Measurements from ENCODE around the gene RPS6KB2.

RPS6KB2 gene

GRCh38 chr11:67482827-67483798 lies 54.8 kb downstream of the RPS6KB2 start, which contains the start of gene AIP:
Gene AIP (plus strand): TSS chr11:67483026. CDS start chr11:67483159, 133 bp downstream.
- Histone ChIP-seq H3K4me3 (ENCODE audit: control insufficient read depth in 1 of 7, extremely low read depth in 1 of 7, insufficient read depth in 4 of 7, low read depth in 2 of 7, low read length in 6 of 7) (peak within 1 kb of the TSS; percentile 41 to 86 (median 75)), H3K36me3 (ENCODE audit: control insufficient read depth in 4 of 4, insufficient read depth in 4 of 4, low read length in 3 of 4) (peaks cover 0 to 15% (median 10%) of the 10 kb centered on the region in 4 experiments), H3K9me3 (ENCODE audit: control extremely low read depth in 1 of 5, control insufficient read depth in 4 of 5, insufficient read depth in 2 of 5, low read depth in 1 of 5, low read length in 4 of 5) (no peaks in the 10 kb centered on the region), H3K27ac (ENCODE audit: insufficient read depth in 1 of 2, low read depth in 1 of 2, low read length in 2 of 2, poor library complexity in 1 of 2, severe bottlenecking in 2 of 2) (peak within 1 kb of the TSS; percentile 40 to 81), H3K27me3 (replicated peaks in 2 of 5; ENCODE audit: control insufficient read depth in 4 of 5, insufficient read depth in 5 of 5, low read length in 4 of 5) (no peaks in the 10 kb centered on the region), H3K4me1 (ENCODE audit: control extremely low read depth in 1 of 4, control insufficient read depth in 4 of 4, insufficient read depth in 4 of 4, low read length in 3 of 4) (peaks cover 10 to 39% (median 35%) of the 10 kb centered on the region in 4 experiments)
- ChIA-PET CTCF (interaction anchor here (0.6 kb wide), 1 partner anchor 44 kb away, joined by 3 read pairs; no protein-coding TSS in a partner anchor), POLR2A (interaction anchor here (0.6 to 0.7 kb wide), 3 partner anchors 11 to 270 kb away, joined by 3 read pairs; no protein-coding TSS in a partner anchor)
- WGBS (ENCODE audit: insufficient coverage): 14% methylated on average over 47 of the region's 60 CpGs
- DNase-seq: peak; percentile 98 to 99 (median 99)

DNA sequence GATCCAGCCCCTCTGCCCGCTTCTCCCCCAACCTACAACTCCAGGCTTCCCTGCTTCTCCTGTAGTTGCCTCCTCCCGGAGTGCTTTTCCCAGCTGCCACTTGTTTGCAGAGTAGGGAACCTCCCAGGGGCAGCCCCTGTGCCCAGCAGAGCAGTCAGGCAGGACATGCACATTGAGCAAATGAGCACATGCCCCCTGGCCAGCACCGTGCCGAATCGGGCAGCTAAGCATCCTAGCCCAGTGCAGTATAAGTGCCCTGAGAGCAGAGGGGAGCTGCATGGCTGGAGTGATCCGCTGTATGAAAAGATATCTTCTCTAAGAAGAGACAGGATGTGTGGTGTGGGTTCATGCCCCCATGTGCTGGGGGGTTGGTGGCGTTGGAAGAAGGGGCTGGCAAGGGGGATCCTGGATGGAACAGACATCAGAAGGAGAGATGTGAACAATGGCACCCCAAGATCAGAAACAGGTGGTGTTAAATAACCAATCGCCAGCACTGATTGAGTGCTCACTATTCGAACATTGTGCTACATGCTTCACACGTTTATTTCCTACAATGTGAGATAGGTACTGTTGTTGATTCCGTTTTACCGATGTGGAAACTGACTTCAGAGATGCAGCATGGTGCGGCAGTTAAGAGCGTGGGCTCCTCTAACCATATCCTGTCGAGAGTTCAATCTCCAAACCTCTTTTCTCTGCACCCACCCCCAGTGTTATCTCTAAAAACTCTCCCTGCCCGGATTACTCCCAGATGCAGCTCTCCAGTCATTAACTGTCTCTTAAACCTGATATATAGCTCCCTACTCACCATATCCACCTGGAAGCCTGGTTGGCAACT lies 55.8 kb downstream of the RPS6KB2 start:
- no peak for DNase-seq
- POLR2A ChIA-PET: interaction anchor here (0.7 kb wide), 1 partner anchor 270 kb away, joined by 3 read pairs; no protein-coding TSS in a partner anchor
- H3K27me3 ChIP-seq (replicated peaks in 2 of 5; ENCODE audit: control insufficient read depth in 4 of 5, insufficient read depth in 5 of 5, low read length in 4 of 5): no peaks in the 10 kb centered on the region
- peak overlapping the region in 1 of 2 experiments; percentile 81 for H3K27ac ChIP-seq (ENCODE audit: insufficient read depth in 1 of 2, low read depth in 1 of 2, low read length in 2 of 2, poor library complexity in 1 of 2, severe bottlenecking in 2 of 2)
- CTCF ChIA-PET: interaction anchor here (0.6 to 1.5 kb wide), 3 partner anchors 22 to 127 kb away, joined by 3 to 4 read pairs (median 3); no protein-coding TSS in a partner anchor
- H3K4me1 ChIP-seq (ENCODE audit: control extremely low read depth in 1 of 4, control insufficient read depth in 4 of 4, insufficient read depth in 4 of 4, low read length in 3 of 4): peaks cover 10 to 39% (median 35%) of the 10 kb centered on the region in 4 experiments
- H3K9me3 ChIP-seq (ENCODE audit: control extremely low read depth in 1 of 5, control insufficient read depth in 4 of 5, insufficient read depth in 2 of 5, low read depth in 1 of 5, low read length in 4 of 5): no peaks in the 10 kb centered on the region
- peak overlapping the region in 4 of 7 experiments; percentile 8 to 86 (median 72) for H3K4me3 ChIP-seq (ENCODE audit: control insufficient read depth in 1 of 7, extremely low read depth in 1 of 7, insufficient read depth in 4 of 7, low read depth in 2 of 7, low read length in 6 of 7)
- peaks cover 0 to 20% (median 13%) of the 10 kb centered on the region in 4 experiments for H3K36me3 ChIP-seq (ENCODE audit: control insufficient read depth in 4 of 4, insufficient read depth in 4 of 4, low read length in 3 of 4)
- whole genome bisulfite sequencing (ENCODE audit: insufficient coverage): 82% methylated on average over 14 of the region's 16 CpGs

DNA sequence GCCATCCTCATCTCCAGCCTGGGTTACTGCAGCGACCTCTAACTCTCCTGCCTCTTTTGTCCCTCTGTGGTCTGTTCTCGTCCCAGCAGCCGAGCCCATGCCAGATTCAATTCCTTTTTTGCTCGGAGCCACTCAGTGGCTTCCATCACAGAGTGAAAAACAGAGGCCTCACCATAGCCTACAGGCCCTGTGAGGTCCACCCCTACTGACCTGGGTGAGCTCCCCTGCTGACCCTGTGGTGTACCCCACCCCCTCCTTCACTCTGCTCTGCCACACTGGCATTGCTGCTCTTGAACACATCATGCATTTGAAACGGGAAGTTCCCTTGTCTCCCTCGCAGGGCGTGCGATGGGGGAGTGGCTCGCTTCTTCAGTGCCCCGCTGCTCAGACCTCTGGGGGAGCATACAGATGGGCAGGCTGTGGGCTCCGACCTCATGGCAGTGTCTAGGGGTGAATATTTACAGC lies 56.6 kb downstream of the RPS6KB2 start:
- no peaks in the 10 kb centered on the region for H3K9me3 ChIP-seq (ENCODE audit: control extremely low read depth in 1 of 5, control insufficient read depth in 4 of 5, insufficient read depth in 2 of 5, low read depth in 1 of 5, low read length in 4 of 5)
- peak overlapping the region in 3 of 7 experiments; percentile 8 to 33 (median 26) for H3K4me3 ChIP-seq (ENCODE audit: control insufficient read depth in 1 of 7, extremely low read depth in 1 of 7, insufficient read depth in 4 of 7, low read depth in 2 of 7, low read length in 6 of 7)
- H3K36me3 ChIP-seq (ENCODE audit: control insufficient read depth in 4 of 4, insufficient read depth in 4 of 4, low read length in 3 of 4): peaks cover 2 to 29% (median 21%) of the 10 kb centered on the region in 4 experiments
- 45% methylated on average over 7 of the region's 11 CpGs for WGBS (ENCODE audit: insufficient coverage)
- DNase-seq: peak; percentile 32 to 78 (median 74)
- ChIA-PET POLR2A (no interaction called here), CTCF (interaction anchor here (1.1 to 1.5 kb wide), 2 partner anchors 22 to 128 kb away, joined by 3 to 4 read pairs; no protein-coding TSS in a partner anchor)
- peaks cover 10 to 39% (median 35%) of the 10 kb centered on the region in 4 experiments for H3K4me1 ChIP-seq (ENCODE audit: control extremely low read depth in 1 of 4, control insufficient read depth in 4 of 4, insufficient read depth in 4 of 4, low read length in 3 of 4)
- H3K27ac ChIP-seq (ENCODE audit: insufficient read depth in 1 of 2, low read depth in 1 of 2, low read length in 2 of 2, poor library complexity in 1 of 2, severe bottlenecking in 2 of 2): no peak overlapping the region
- no peaks in the 10 kb centered on the region for H3K27me3 ChIP-seq (replicated peaks in 2 of 5; ENCODE audit: control insufficient read depth in 4 of 5, insufficient read depth in 5 of 5, low read length in 4 of 5)

Measured in common myeloid progenitor, CD34-positive (primary cell).